HG03378 (cell line): ENCODE data around the gene INO80B.
A peak's percentile ranks its signal among the peaks of the same experiment; 100 is the strongest.
"Not testable (repeated sequence)": the region's sequence is repeated elsewhere in the genome, so short reads cannot be mapped to it uniquely, and the experiment has no call there.

Experiments
- ATAC-seq: cut with Tn5 transposase; IDR thresholded peaks from one replicate; pipeline ENCODE4 v1.9.1; 2021; ENCODE audit warnings: mild to moderate bottlenecking, moderate library complexity; ENCODE audit not compliant: unreplicated experiment

The INO80B gene

GRCh38 chr2:74424995-74425406 is 29.9 kb upstream of the INO80B start:
- no peak for ATAC-seq

GRCh38 chr2:74425523-74425922 is 29.4 kb upstream of the INO80B start:
- ATAC-seq, result no peak

GRCh38 chr2:74426181-74426758 is 28.6 kb upstream of the INO80B start:
- ATAC-seq, result no peak

GRCh38 chr2:74427551-74427950 is 27.3 kb upstream of the INO80B start:
- ATAC-seq, result no peak

GRCh38 chr2:74428675-74429074 is 26.2 kb upstream of the INO80B start:
- ATAC-seq, result no peak

GRCh38 chr2:74429487-74430451 is 25.1 kb upstream of the INO80B start:
- ATAC-seq, result no peak

GRCh38 chr2:74430502-74430901 is 24.4 kb upstream of the INO80B start:
- ATAC-seq, result no peak

- ATAC-seq, result no peak
Observed at GRCh38 chr2:74436111-74436805, 18.6 kb upstream of the INO80B start.

GRCh38 chr2:74436848-74437695 is 17.8 kb upstream of the INO80B start:
- no peak for ATAC-seq

GRCh38 chr2:74438248-74438647 is 16.6 kb upstream of the INO80B start:
- ATAC-seq, result no peak

GRCh38 chr2:74439373-74439772 is 15.5 kb upstream of the INO80B start:
- ATAC-seq, result no peak

GRCh38 chr2:74439803-74440377 is 15.0 kb upstream of the INO80B start:
- no peak for ATAC-seq

- peak; percentile 70 for ATAC-seq
Observed at GRCh38 chr2:74440378-74441169, 14.3 kb upstream of the INO80B start.

GRCh38 chr2:74441170-74441689 is 13.7 kb upstream of the INO80B start:
- no peak for ATAC-seq

GRCh38 chr2:74441690-74442482 is 13.0 kb upstream of the INO80B start, which contains the start of gene RTKN:
RTKN (minus strand) TSS chr2:74441937; CDS start chr2:74441816, 121 bp downstream.
- ATAC-seq, result no peak

- ATAC-seq, result not testable (repeated sequence)
Observed at GRCh38 chr2:74442483-74443297, 12.2 kb upstream of the INO80B start.

- ATAC-seq, result no peak
Observed at GRCh38 chr2:74444498-74445318, 10.2 kb upstream of the INO80B start.
